ENCODE data around the gene KDM2A. TPM values are rescaled to one million over a fixed set of nuclear protein-coding genes. Genes with fewer than 3 reads are reported as not detected.

KDM2A gene
- total RNA-seq, 4 donors from 2014 or later = 52.2 to 104 (median 75.7) TPM

- TF ChIP-seq CTCF (IDR thresholded peaks at IDR 0.05; ENCODE audit: low read depth) = no peak
These were observed 114.6 kb downstream of the KDM2A start for GRCh38 chr11:67233584-67234190.

GRCh38 chr11:67237574-67237973, 118.5 kb downstream of the KDM2A start:
- TF ChIP-seq CTCF (IDR thresholded peaks at IDR 0.05; ENCODE audit: low read depth) = no peak

GRCh38 chr11:67238894-67239782, 120.1 kb downstream of the KDM2A start:
- TF ChIP-seq CTCF (IDR thresholded peaks at IDR 0.05; ENCODE audit: low read depth) = no peak

GRCh38 chr11:67239783-67240575, 120.9 kb downstream of the KDM2A start:
- no peak for TF ChIP-seq CTCF (IDR thresholded peaks at IDR 0.05; ENCODE audit: low read depth)

GRCh38 chr11:67240576-67241389, 121.7 kb downstream of the KDM2A start:
- TF ChIP-seq CTCF (IDR thresholded peaks at IDR 0.05; ENCODE audit: low read depth) = no peak

GRCh38 chr11:67242548-67242947, 123.5 kb downstream of the KDM2A start:
- TF ChIP-seq CTCF (IDR thresholded peaks at IDR 0.05; ENCODE audit: low read depth) = no peak

All from subcutaneous adipose tissue (tissue), 4 donors.